LNCaP clone FGC (cell line): ENCODE results near the gene NVL.
A peak's percentile ranks its signal among the peaks of the same experiment; 100 is the strongest.

ENCODE experiments used
- DNase-seq: peaks from one replicate; pipeline ENCODE4 v3.0.0-alpha.2; 2011; ENCODE audit warnings: low read depth
- H3K4me3 ChIP-seq: 2 replicates; pipeline ENCODE4 v1.5.1; 2011; ENCODE audit warnings: mild to moderate bottlenecking, low read depth, low read length, control low read depth
- CTCF ChIP-seq: IDR thresholded peaks from 2 replicates; pipeline ENCODE4 v1.5.1; 2012; ENCODE audit warnings: mild to moderate bottlenecking; ENCODE audit not compliant: control insufficient read depth, insufficient read depth; ENCODE audit errors: extremely low read depth

Gene NVL

GRCh38 chr1:224329842-224330753, at the start of gene NVL:
NVL (minus strand) TSS chr1:224330172; CDS start chr1:224330127, 45 bp downstream.
- no peak for TF ChIP-seq CTCF

GRCh38 chr1:224378855-224379631, 49.1 kb upstream of the NVL start:
- TF ChIP-seq CTCF, result no peak
- H3K4me3 ChIP-seq, result no peak overlapping the region
- no peak for DNase-seq

More at GRCh38 chr1:224329842-224330753, at the start of gene NVL:
- DNase-seq, result peak; percentile 85
- peak within 1 kb of the TSS; percentile 70 for H3K4me3 ChIP-seq

GRCh38 chr1:224377676-224378006, 47.7 kb upstream of the NVL start:
- DNase-seq, result no peak
- TF ChIP-seq CTCF, result no peak
- H3K4me3 ChIP-seq, result no peak overlapping the region

GRCh38 chr1:224375059-224375458, 45.1 kb upstream of the NVL start:
- TF ChIP-seq CTCF, result no peak
- no peak overlapping the region for H3K4me3 ChIP-seq

GRCh38 chr1:224373008-224373590, 43.1 kb upstream of the NVL start:
- no peak for DNase-seq
- no peak overlapping the region for H3K4me3 ChIP-seq
- TF ChIP-seq CTCF, result no peak

More at GRCh38 chr1:224375059-224375458, 45.1 kb upstream of the NVL start:
- DNase-seq, result no peak

- TF ChIP-seq CTCF, result no peak
- no peak overlapping the region for H3K4me3 ChIP-seq
- DNase-seq, result no peak
Observed at GRCh38 chr1:224368409-224368808, 38.4 kb upstream of the NVL start.
